NCI-H1436 treated with DMSO at 0.1 percent for 48 hours (cell line): ENCODE results near the gene CREBBP.

Source experiments
- DNase-seq: peaks from one replicate; lab custom pipeline; 2025; lab: John Stamatoyannopoulos, UW

CREBBP gene

GRCh38 chr16:3879887-3880564, 487 bp downstream of the CREBBP start:
- no peak for DNase-seq

GRCh38 chr16:3879258-3879886, 1.1 kb downstream of the CREBBP start:
- DNase-seq = no peak

- DNase-seq = no peak
Measured at GRCh38 chr16:3878610-3879009, 1.9 kb downstream of the CREBBP start.

- no peak for DNase-seq
Measured at GRCh38 chr16:3876695-3877094, 3.8 kb downstream of the CREBBP start.

GRCh38 chr16:3876160-3876559, 4.4 kb downstream of the CREBBP start:
- no peak for DNase-seq

GRCh38 chr16:3874794-3875692, 5.5 kb downstream of the CREBBP start:
- no peak for DNase-seq

GRCh38 chr16:3874242-3874641, 6.3 kb downstream of the CREBBP start:
- no peak for DNase-seq

GRCh38 chr16:3873482-3874173, 6.9 kb downstream of the CREBBP start:
- no peak for DNase-seq

GRCh38 chr16:3872216-3872895, 8.2 kb downstream of the CREBBP start:
- no peak for DNase-seq

- no peak for DNase-seq
Measured at GRCh38 chr16:3868967-3869366, 11.5 kb downstream of the CREBBP start.

- no peak for DNase-seq
Measured at GRCh38 chr16:3868556-3868955, 12.0 kb downstream of the CREBBP start.

- DNase-seq = no peak
Measured at GRCh38 chr16:3866703-3867431, 13.6 kb downstream of the CREBBP start.

- no peak for DNase-seq
Measured at GRCh38 chr16:3865241-3865640, 15.3 kb downstream of the CREBBP start.

- no peak for DNase-seq
Measured at GRCh38 chr16:3864562-3864961, 16.0 kb downstream of the CREBBP start.

- DNase-seq = no peak
Measured at GRCh38 chr16:3863587-3863986, 16.9 kb downstream of the CREBBP start.

- DNase-seq = no peak
Measured at GRCh38 chr16:3861808-3862451, 18.6 kb downstream of the CREBBP start.

GRCh38 chr16:3859889-3860288, 20.6 kb downstream of the CREBBP start:
- DNase-seq = no peak

- DNase-seq = no peak
Measured at GRCh38 chr16:3858801-3859200, 21.7 kb downstream of the CREBBP start.

- no peak for DNase-seq
Measured at GRCh38 chr16:3857189-3858043, 23.1 kb downstream of the CREBBP start.
